ENCODE results near the gene ZNF792.
A peak's percentile ranks its signal among the peaks of the same experiment; 100 is the strongest.

DNA sequence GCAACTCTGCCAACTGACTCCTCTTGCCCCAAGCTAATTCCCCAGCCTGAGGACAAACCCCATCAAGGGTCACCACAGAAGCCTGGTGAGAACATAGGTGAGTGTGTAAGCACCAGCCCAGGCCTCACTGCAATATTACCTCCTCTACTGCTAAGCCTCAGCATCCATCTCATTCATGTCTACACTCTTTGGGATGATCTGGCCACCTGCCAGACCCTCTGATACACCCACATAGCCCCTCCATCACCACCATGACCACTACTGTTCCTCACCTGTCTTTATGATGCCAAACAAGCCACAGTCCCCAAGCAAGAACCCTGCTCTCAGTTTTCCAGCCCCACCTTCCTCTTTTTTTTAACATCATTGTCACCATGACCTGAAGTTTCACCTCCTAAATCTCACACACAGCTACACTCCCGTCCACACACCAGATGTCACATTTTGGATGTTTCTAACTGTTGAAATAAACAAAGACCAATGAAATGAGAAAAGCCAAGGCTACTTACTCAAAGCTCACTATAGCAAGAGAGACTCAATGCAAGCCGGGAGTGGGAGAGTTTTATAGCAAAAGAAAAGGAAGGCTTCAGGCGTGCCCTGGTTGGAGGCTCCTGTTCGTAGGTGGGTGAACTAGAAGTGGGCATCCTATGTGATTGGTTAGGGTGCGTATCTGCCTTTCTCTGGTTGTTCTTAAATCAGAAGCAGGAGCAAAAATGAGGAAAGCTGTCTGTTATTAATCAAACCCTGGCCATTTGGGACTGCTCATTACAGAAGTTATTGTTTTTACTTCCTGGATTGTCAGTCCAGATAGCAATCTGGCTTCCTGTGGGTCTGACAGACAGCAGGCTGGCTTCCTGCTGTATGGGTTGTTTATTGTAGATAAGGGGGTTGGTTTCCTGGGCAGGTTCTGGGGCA is 2.0 kb downstream of the ZNF792 start:
- TF ChIP-seq, protein P1, sequence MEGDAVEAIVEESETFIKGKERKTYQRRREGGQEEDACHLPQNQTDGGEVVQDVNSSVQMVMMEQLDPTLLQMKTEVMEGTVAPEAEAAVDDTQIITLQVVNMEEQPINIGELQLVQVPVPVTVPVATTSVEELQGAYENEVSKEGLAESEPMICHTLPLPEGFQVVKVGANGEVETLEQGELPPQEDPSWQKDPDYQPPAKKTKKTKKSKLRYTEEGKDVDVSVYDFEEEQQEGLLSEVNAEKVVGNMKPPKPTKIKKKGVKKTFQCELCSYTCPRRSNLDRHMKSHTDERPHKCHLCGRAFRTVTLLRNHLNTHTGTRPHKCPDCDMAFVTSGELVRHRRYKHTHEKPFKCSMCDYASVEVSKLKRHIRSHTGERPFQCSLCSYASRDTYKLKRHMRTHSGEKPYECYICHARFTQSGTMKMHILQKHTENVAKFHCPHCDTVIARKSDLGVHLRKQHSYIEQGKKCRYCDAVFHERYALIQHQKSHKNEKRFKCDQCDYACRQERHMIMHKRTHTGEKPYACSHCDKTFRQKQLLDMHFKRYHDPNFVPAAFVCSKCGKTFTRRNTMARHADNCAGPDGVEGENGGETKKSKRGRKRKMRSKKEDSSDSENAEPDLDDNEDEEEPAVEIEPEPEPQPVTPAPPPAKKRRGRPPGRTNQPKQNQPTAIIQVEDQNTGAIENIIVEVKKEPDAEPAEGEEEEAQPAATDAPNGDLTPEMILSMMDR (IDR thresholded peaks at IDR 0.05) = no peak
- TF ChIP-seq POLR2AphosphoS5 (IDR thresholded peaks at IDR 0.05; ENCODE audit: insufficient read depth in 1 of 2, low read depth in 1 of 2) = peak in 1 of 2 donors; percentile 63

Data from vagina (tissue), 2 donors.